T-cell (primary cell): ENCODE measurements around the gene PGLYRP2. TPM values are rescaled to one million over a fixed set of nuclear protein-coding genes. Genes with fewer than 3 reads are reported as not detected.

ENCODE experiments used
- ATAC-seq, 4 experiments: fragments of 200-7000 bp in 3 of 4; fragments of 150-1000 bp in 1 of 4; cut with Tn5 transposase; replicated peaks in 1 of 4; 1 replicate in 3 of 4; 2 replicates in 1 of 4; pipeline ENCODE4 v1.10.0; 2021; ENCODE audit warnings: moderate library complexity in 3 of 4, mild to moderate bottlenecking in 2 of 4, moderate number of reproducible peaks in 1 of 4
- CTCF ChIA-PET, 2 donors: fragments of 300-600 bp; sonication (Branson Sonifier 250); formaldehyde crosslinking; loops; one replicate each; lab custom pipeline; 2022; ENCODE audit warnings: antibody characterized with exemption in 2 of 2; lab: Charles Lee
- POLR2A ChIA-PET, 2 donors: fragments of 300-600 bp; sonication (Branson Sonifier 250); formaldehyde crosslinking; loops; one replicate each; lab custom pipeline; 2022; ENCODE audit warnings: antibody characterized with exemption in 2 of 2; lab: Charles Lee
- DNase-seq, 35 experiments: peaks; one replicate each; pipeline versions ENCODE4 v3.0.0 to v3.0.0-alpha.2; 2013 to 2023
- H3K27ac ChIP-seq: one replicate; pipeline ENCODE4 v1.5.1; 2013; ENCODE audit warnings: low read length
- H3K27me3 ChIP-seq, 2 experiments: replicated peaks in 1 of 2; 1 replicate in 1 of 2; 2 replicates in 1 of 2; pipeline versions ENCODE4 v1.6.1 to v1.7.0; 2013; ENCODE audit warnings: low read length in 1 of 2, mixed read lengths in 1 of 2; ENCODE audit not compliant: control insufficient read depth in 2 of 2, insufficient read depth in 2 of 2; ENCODE audit errors: extremely low read depth in 1 of 2
- H3K36me3 ChIP-seq, 2 donors: 1 replicate in 1 of 2; 2 replicates in 1 of 2; pipeline versions ENCODE4 v1.6.1 to v1.7.0; 2013; ENCODE audit warnings: low read length in 1 of 2; ENCODE audit not compliant: control insufficient read depth in 2 of 2, insufficient read depth in 1 of 2; ENCODE audit errors: extremely low read depth in 1 of 2
- H3K4me1 ChIP-seq, 2 experiments: 1 replicate in 1 of 2; 2 replicates in 1 of 2; pipeline versions ENCODE4 v1.6.1 to v1.7.0; 2013; ENCODE audit warnings: low read length in 2 of 2, mixed read lengths in 1 of 2; ENCODE audit not compliant: insufficient read depth in 2 of 2, control insufficient read depth in 1 of 2; ENCODE audit errors: extremely low read depth in 1 of 2
- H3K4me3 ChIP-seq, 2 donors: 1 replicate in 1 of 2; 2 replicates in 1 of 2; pipeline versions ENCODE4 v1.5.1 to v1.7.0; 2013; ENCODE audit warnings: mild to moderate bottlenecking in 2 of 2, low read length in 1 of 2, moderate library complexity in 1 of 2; ENCODE audit not compliant: control insufficient read depth in 1 of 2; ENCODE audit errors: extremely low read depth in 1 of 2
- H3K9me3 ChIP-seq: 2 replicates; pipeline ENCODE4 v1.7.0; 2013
- H3K27ac Mint-ChIP-seq, 2 donors: one replicate each; pipeline ENCODE4 v1.8.0; 2020 to 2021; ENCODE audit warnings: mild to moderate bottlenecking in 2 of 2, mixed read lengths in 2 of 2
- H3K27me3 Mint-ChIP-seq, 2 donors: one replicate each; pipeline ENCODE4 v1.8.0; 2021 to 2022; ENCODE audit warnings: mixed read lengths in 2 of 2
- H3K36me3 Mint-ChIP-seq: one replicate; pipeline ENCODE4 v1.8.0; 2021; ENCODE audit warnings: mixed read lengths
- H3K4me1 Mint-ChIP-seq, 3 donors: one replicate each; pipeline ENCODE4 v1.8.0; 2020 to 2022; ENCODE audit warnings: mixed read lengths in 3 of 3, mild to moderate bottlenecking in 1 of 3
- H3K4me3 Mint-ChIP-seq, 3 donors: one replicate each; pipeline ENCODE4 v1.8.0; 2020 to 2022; ENCODE audit warnings: mild to moderate bottlenecking in 3 of 3, mixed read lengths in 3 of 3, moderate library complexity in 3 of 3
- H3K9me3 Mint-ChIP-seq, 3 donors: one replicate each; pipeline ENCODE4 v1.8.0; 2020 to 2022; ENCODE audit warnings: mixed read lengths in 3 of 3
- WGBS: methylation state at CpG from one replicate; pipeline ENCODE4 v1.1.5; 2013; ENCODE audit warnings: missing lambda C conversion rate; ENCODE audit not compliant: insufficient coverage; 5-methylcytosine and 5-hydroxymethylcytosine counted together
- total RNA-seq, 35 experiments: library from RNA in 6 of 35; stranded (reverse) in 6 of 35; fragments of 120-200 nt in 1 of 35; gene quantifications; one replicate each; pipeline versions ENCODE4 v1.2.1 to v1.2.4 and lab custom pipeline; 2013 to 2026

Gene PGLYRP2
- total RNA-seq, 5 donors from 2014 or later (not counting 1 experiment from before 2014, with no cell fraction given) = 0.13 to 1.3 (median 0.72) TPM

GRCh38 chr19:15428956-15429824 is 50.1 kb downstream of the PGLYRP2 start:
- ATAC-seq (no peak), DNase-seq (no peak)
- Histone ChIP-seq H3K36me3 (peaks cover 19 to 47% of the 10 kb centered on the region in 2 donors), H3K4me3 (no peak overlapping the region), H3K4me1 (peaks cover 6 to 41% of the 10 kb centered on the region in 2 experiments), H3K27ac (no peak overlapping the region), H3K27me3 (no peaks in the 10 kb centered on the region), H3K9me3 (no peaks in the 10 kb centered on the region)
- ChIA-PET CTCF (interaction anchor here (0.5 to 3.6 kb wide), 3 partner anchors 10 to 127 kb away, joined by 3 to 15 read pairs (median 3); partner anchors contain the start of gene AKAP8L (in 1 of the 2)), POLR2A (no interaction called here)
- Mint-ChIP-seq H3K27ac (no peak overlapping the region), H3K9me3 (no peaks in the 10 kb centered on the region), H3K27me3 (no peaks in the 10 kb centered on the region), H3K4me1 (peaks cover 27 to 38% (median 37%) of the 10 kb centered on the region in 3 donors), H3K36me3 (peaks cover 13% of the 10 kb centered on the region), H3K4me3 (no peak overlapping the region)
- WGBS = 95% methylated on average over 22 of the region's 22 CpGs

- Mint-ChIP-seq H3K27ac (no peak overlapping the region), H3K36me3 (peaks cover 21% of the 10 kb centered on the region), H3K27me3 (no peaks in the 10 kb centered on the region), H3K9me3 (no peaks in the 10 kb centered on the region), H3K4me3 (no peak overlapping the region), H3K4me1 (peaks cover 21 to 31% (median 30%) of the 10 kb centered on the region in 3 donors)
- H3K4me3 ChIP-seq = no peak overlapping the region
- no peaks in the 10 kb centered on the region for H3K27me3 ChIP-seq
- 96% methylated on average over 34 of the region's 35 CpGs for WGBS
- peaks cover 6 to 33% of the 10 kb centered on the region in 2 experiments for H3K4me1 ChIP-seq
- DNase-seq = no peak
- ChIA-PET CTCF (interaction anchor here in 1 of 2 donors (0.8 kb wide), 1 partner anchor 128 kb away, joined by 3 read pairs; no protein-coding TSS in a partner anchor), POLR2A (no interaction called here)
- ATAC-seq = no peak
- H3K27ac ChIP-seq = no peak overlapping the region
- H3K9me3 ChIP-seq = no peaks in the 10 kb centered on the region
- H3K36me3 ChIP-seq = peaks cover 24 to 59% of the 10 kb centered on the region in 2 donors
Observed at GRCh38 chr19:15427991-15428471, 51.3 kb downstream of the PGLYRP2 start.

- CTCF ChIA-PET = no interaction called here
- H3K36me3 ChIP-seq = peaks cover 29 to 66% of the 10 kb centered on the region in 2 donors
- POLR2A ChIA-PET = no interaction called here
Observed at GRCh38 chr19:15427350-15427700, 52.0 kb downstream of the PGLYRP2 start.

GRCh38 chr19:15426485-15427349 is 52.6 kb downstream of the PGLYRP2 start:
- Histone ChIP-seq H3K4me3 (no peak overlapping the region), H3K9me3 (no peaks in the 10 kb centered on the region), H3K4me1 (peaks cover 5 to 26% of the 10 kb centered on the region in 2 experiments), H3K36me3 (peaks cover 29 to 67% of the 10 kb centered on the region in 2 donors), H3K27me3 (no peaks in the 10 kb centered on the region), H3K27ac (no peak overlapping the region)
- ChIA-PET POLR2A (no interaction called here), CTCF (no interaction called here)
- Mint-ChIP-seq H3K27ac (no peak overlapping the region), H3K36me3 (peaks cover 29% of the 10 kb centered on the region), H3K4me1 (peaks cover 15 to 25% (median 25%) of the 10 kb centered on the region in 3 donors), H3K27me3 (no peaks in the 10 kb centered on the region), H3K9me3 (no peaks in the 10 kb centered on the region), H3K4me3 (no peak overlapping the region)
- WGBS = 94% methylated on average over 13 of the region's 16 CpGs
- DNase-seq (no peak), ATAC-seq (no peak)

More at GRCh38 chr19:15427350-15427700, 52.0 kb downstream of the PGLYRP2 start:
- Mint-ChIP-seq H3K4me3 (no peak overlapping the region), H3K9me3 (no peaks in the 10 kb centered on the region), H3K27ac (no peak overlapping the region), H3K27me3 (no peaks in the 10 kb centered on the region), H3K4me1 (peaks cover 19 to 28% (median 28%) of the 10 kb centered on the region in 3 donors), H3K36me3 (peaks cover 28% of the 10 kb centered on the region)
- H3K4me3 ChIP-seq = no peak overlapping the region
- peaks cover 6 to 30% of the 10 kb centered on the region in 2 experiments for H3K4me1 ChIP-seq
- no peak overlapping the region for H3K27ac ChIP-seq
- ATAC-seq (no peak), DNase-seq (no peak)
- no peaks in the 10 kb centered on the region for H3K27me3 ChIP-seq
- WGBS = 97% methylated on average over 25 of the region's 25 CpGs
- no peaks in the 10 kb centered on the region for H3K9me3 ChIP-seq

GRCh38 chr19:15425321-15425950 is 53.9 kb downstream of the PGLYRP2 start:
- peaks cover 0 to 13% of the 10 kb centered on the region in 2 experiments for H3K4me1 ChIP-seq
- ATAC-seq (no peak), DNase-seq (no peak)
- Mint-ChIP-seq H3K4me1 (peaks cover 4 to 12% (median 12%) of the 10 kb centered on the region in 3 donors), H3K36me3 (peaks cover 29% of the 10 kb centered on the region), H3K4me3 (no peak overlapping the region), H3K27me3 (no peaks in the 10 kb centered on the region), H3K9me3 (no peaks in the 10 kb centered on the region), H3K27ac (no peak overlapping the region)
- H3K27me3 ChIP-seq = no peaks in the 10 kb centered on the region
- no peak overlapping the region for H3K4me3 ChIP-seq
- H3K9me3 ChIP-seq = no peaks in the 10 kb centered on the region
- WGBS = 97% methylated on average over 21 of the region's 36 CpGs
- peaks cover 29 to 70% of the 10 kb centered on the region in 2 donors for H3K36me3 ChIP-seq
- POLR2A ChIA-PET = no interaction called here
- CTCF ChIA-PET = no interaction called here
- H3K27ac ChIP-seq = no peak overlapping the region
